Epithelial cell of esophagus (primary cell): ENCODE measurements around the gene GDPD4.

ENCODE experiments used
- DNase-seq: peaks from one replicate; pipeline ENCODE4 v3.0.0; 2010; ENCODE audit warnings: low read depth
- H3K4me3 ChIP-seq: 2 replicates; pipeline ENCODE4 v1.5.1; 2011; ENCODE audit warnings: mild to moderate bottlenecking, low read length, control low read depth
- CTCF ChIP-seq: IDR thresholded peaks from 2 replicates; pipeline ENCODE4 v1.5.1; 2011; ENCODE audit warnings: low read depth, mild to moderate bottlenecking, low read length, control low read depth, inconsistent platforms; ENCODE audit not compliant: insufficient read depth; ENCODE audit errors: missing control alignments

Gene GDPD4

DNA sequence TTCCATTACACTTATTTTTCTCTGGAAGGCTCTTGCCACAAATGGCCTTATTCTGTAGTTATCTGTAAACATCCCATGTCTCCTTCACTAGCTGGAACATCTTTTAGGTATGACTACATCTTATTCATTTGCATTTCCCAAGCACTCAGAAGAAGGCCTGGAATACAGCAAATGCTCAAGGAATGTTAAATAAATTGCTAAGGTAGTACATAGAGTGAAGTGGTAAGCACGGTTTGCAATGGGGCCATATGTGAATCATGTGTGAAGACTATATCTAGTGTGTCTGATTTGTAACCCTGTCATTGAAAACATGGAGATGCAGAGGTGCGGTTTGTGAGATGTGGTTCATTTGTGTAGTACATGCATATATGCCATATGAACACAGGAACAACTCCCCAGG lies 33.5 kb downstream of the GDPD4 start:
- DNase-seq = peak; percentile 77
- no peak for TF ChIP-seq CTCF
- H3K4me3 ChIP-seq = no peak overlapping the region

GRCh38 chr11:77266766-77267165 lies 34.7 kb downstream of the GDPD4 start:
- H3K4me3 ChIP-seq = no peak overlapping the region
- TF ChIP-seq CTCF = no peak
- peak; percentile 33 for DNase-seq

GRCh38 chr11:77262803-77263202 lies 38.7 kb downstream of the GDPD4 start:
- TF ChIP-seq CTCF = no peak
- no peak for DNase-seq
- H3K4me3 ChIP-seq = no peak overlapping the region

GRCh38 chr11:77259641-77260040 lies 41.8 kb downstream of the GDPD4 start:
- no peak overlapping the region for H3K4me3 ChIP-seq
- DNase-seq = peak; percentile 53
- TF ChIP-seq CTCF = no peak

- H3K4me3 ChIP-seq = no peak overlapping the region
- no peak for TF ChIP-seq CTCF
- DNase-seq = no peak
These were observed 47.8 kb downstream of the GDPD4 start for GRCh38 chr11:77253690-77254089.

DNA sequence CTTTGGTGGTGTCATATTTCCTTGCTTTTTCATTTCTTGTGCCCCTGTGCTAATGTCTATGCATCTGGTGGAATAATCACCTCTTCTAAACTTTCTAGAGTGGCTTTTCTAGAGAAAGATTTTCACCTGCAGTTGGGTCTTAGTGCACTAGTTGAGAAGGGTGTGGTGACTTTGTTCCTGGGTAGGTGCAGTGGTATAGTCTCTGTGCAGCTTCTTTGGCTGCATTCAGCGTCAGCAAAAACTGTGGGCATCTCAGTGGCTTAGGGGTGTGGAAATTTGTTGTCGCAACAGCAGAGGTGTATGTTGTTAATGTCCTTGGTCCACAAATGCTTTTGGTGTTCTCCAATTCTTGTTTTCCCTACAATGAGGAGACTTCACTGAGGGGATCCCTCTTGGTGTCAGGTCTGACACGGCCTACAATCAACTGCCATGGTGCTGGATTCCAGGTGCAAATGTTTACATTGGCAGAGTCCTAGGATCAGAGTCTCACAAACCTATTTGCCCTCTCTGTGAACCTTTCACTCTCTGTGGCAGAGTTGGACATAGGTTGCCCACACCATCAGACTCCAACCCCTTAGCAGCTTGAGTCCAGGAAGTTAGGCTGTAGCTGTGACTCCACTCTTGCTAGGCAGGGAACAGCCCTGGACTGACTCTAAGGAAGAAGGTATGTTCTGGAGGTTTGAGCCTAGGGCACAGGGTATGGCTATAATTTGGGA lies 48.8 kb downstream of the GDPD4 start:
- no peak for TF ChIP-seq CTCF
- no peak overlapping the region for H3K4me3 ChIP-seq
- no peak for DNase-seq
